GM23338 (cell line): ENCODE measurements around the gene CROCC2. TPM values are rescaled to one million over a fixed set of nuclear protein-coding genes. Genes with fewer than 3 reads are reported as not detected.

Experiments used
- ATAC-seq: fragments of 200-7000 bp; cut with Tn5 transposase; 3 replicates; pipeline ENCODE4 v1.9.1; 2020
- DNase-seq: peaks from one replicate; pipeline ENCODE4 v3.0.0-alpha.2; 2015; ENCODE audit warnings: low spot score
- H2AFZ ChIP-seq: fragments of 200-600 bp; sonication (generic); 2 replicates; pipeline ENCODE4 v1.8.0; 2016; ENCODE audit warnings: antibody characterized with exemption, mild to moderate bottlenecking, moderate library complexity
- H3F3A ChIP-seq: fragments of 200-600 bp; sonication (generic); replicated peaks from 2 replicates; pipeline ENCODE4 v1.8.0; 2017; ENCODE audit warnings: antibody characterized with exemption, mixed run types, low read depth
- H3K27ac ChIP-seq: fragments of 200-600 bp; sonication (generic); 2 replicates; pipeline ENCODE4 v1.6.1; 2016; ENCODE audit warnings: low read depth
- H3K27me3 ChIP-seq: fragments of 200-600 bp; sonication (generic); 2 replicates; pipeline ENCODE4 v1.8.0; 2016; ENCODE audit warnings: mild to moderate bottlenecking, mixed run types, moderate library complexity; ENCODE audit not compliant: insufficient read depth
- H3K36me3 ChIP-seq: fragments of 200-600 bp; sonication (generic); 2 replicates; pipeline ENCODE4 v1.8.0; 2016; ENCODE audit warnings: mild to moderate bottlenecking; ENCODE audit not compliant: insufficient read depth
- H3K4me1 ChIP-seq: fragments of 200-600 bp; sonication (generic); 2 replicates; pipeline ENCODE4 v1.8.0; 2016; ENCODE audit warnings: mild to moderate bottlenecking, moderate library complexity; ENCODE audit not compliant: insufficient read depth
- H3K4me2 ChIP-seq: fragments of 200-600 bp; sonication (generic); 2 replicates; pipeline ENCODE4 v1.7.1; 2017; ENCODE audit warnings: mixed run types
- H3K4me3 ChIP-seq: fragments of 200-600 bp; sonication (generic); 2 replicates; pipeline ENCODE4 v1.6.1; 2016; ENCODE audit warnings: mixed run types
- H3K79me2 ChIP-seq: fragments of 200-600 bp; sonication (generic); replicated peaks from 2 replicates; pipeline ENCODE4 v1.8.0; 2017; ENCODE audit warnings: mild to moderate bottlenecking; ENCODE audit not compliant: insufficient read depth
- H3K9me2 ChIP-seq: fragments of 200-600 bp; sonication (generic); 2 replicates; pipeline ENCODE4 v1.8.0; 2017; ENCODE audit not compliant: insufficient read depth
- H4K20me1 ChIP-seq: fragments of 200-600 bp; sonication (generic); replicated peaks from 2 replicates; pipeline ENCODE4 v1.8.0; 2017; ENCODE audit warnings: mild to moderate bottlenecking; ENCODE audit not compliant: insufficient read depth
- H3K27ac Mint-ChIP-seq: 2 replicates; pipeline ENCODE4 v1.8.0; 2020; ENCODE audit warnings: inconsistent platforms, mild to moderate bottlenecking, moderate library complexity, mixed read lengths
- H3K27me3 Mint-ChIP-seq: 3 replicates; pipeline ENCODE4 v1.8.0; 2022; ENCODE audit warnings: low read depth, mild to moderate bottlenecking, moderate library complexity, mixed read lengths, inconsistent platforms; ENCODE audit not compliant: insufficient read depth, poor library complexity
- H3K36me3 Mint-ChIP-seq: 3 replicates; pipeline ENCODE4 v1.8.0; 2021; ENCODE audit warnings: low read depth, mild to moderate bottlenecking, inconsistent platforms, moderate library complexity, mixed read lengths
- H3K4me1 Mint-ChIP-seq: 3 replicates; pipeline ENCODE4 v1.8.0; 2020; ENCODE audit warnings: mild to moderate bottlenecking, inconsistent platforms, mixed read lengths
- H3K4me3 Mint-ChIP-seq: 3 replicates; pipeline ENCODE4 v1.8.0; 2021; ENCODE audit warnings: moderate library complexity, mild to moderate bottlenecking, inconsistent platforms, mixed read lengths
- H3K9me3 Mint-ChIP-seq: 3 replicates; pipeline ENCODE4 v1.8.0; 2020; ENCODE audit warnings: moderate library complexity, mild to moderate bottlenecking, inconsistent platforms, mixed read lengths
- CREB1 ChIP-seq: fragments of 250-450 bp; sonication (Bioruptor Pico); IDR thresholded peaks from 2 replicates; pipeline ENCODE4 v1.5.0; 2020; ENCODE audit warnings: low read depth, mild to moderate bottlenecking, moderate library complexity
- CTCF ChIP-seq, 2 experiments: fragments of 200-600 bp in 1 of 2; sonication (generic) in 1 of 2; conservative IDR thresholded peaks; 2 replicates each; pipeline versions ENCODE4 v1.5.1 to v1.6.1; 2016 to 2017; ENCODE audit warnings: antibody characterized with exemption in 2 of 2, low read depth in 2 of 2, mild to moderate bottlenecking in 2 of 2, moderate library complexity in 1 of 2
- EZH2 ChIP-seq: fragments of 200-600 bp; sonication (generic); IDR thresholded peaks from one replicate; pipeline ENCODE4 v1.8.0; 2017; ENCODE audit warnings: antibody characterized with exemption, mild to moderate bottlenecking, low read depth; ENCODE audit not compliant: unreplicated experiment
- EZH2phosphoT487 ChIP-seq: fragments of 200-600 bp; sonication (generic); IDR thresholded peaks from one replicate; pipeline ENCODE4 v1.8.1; 2018; ENCODE audit warnings: antibody characterized with exemption; ENCODE audit not compliant: unreplicated experiment
- JUNB ChIP-seq: IDR thresholded peaks from one replicate; pipeline ENCODE4 v1.6.1; 2016; ENCODE audit warnings: antibody characterized with exemption; ENCODE audit not compliant: unreplicated experiment
- POLR2AphosphoS5 ChIP-seq: IDR thresholded peaks from 2 replicates; pipeline ENCODE4 v1.6.1; 2016; ENCODE audit warnings: antibody characterized with exemption, low read depth
- STAT1 ChIP-seq: IDR thresholded peaks from one replicate; pipeline ENCODE4 v1.6.1; 2016; ENCODE audit warnings: antibody characterized with exemption; ENCODE audit not compliant: unreplicated experiment
- ZNF114 ChIP-seq: fragments of 250-450 bp; sonication (Bioruptor Pico); IDR thresholded peaks from 2 replicates; pipeline ENCODE4 v1.5.0; 2020; ENCODE audit warnings: mild to moderate bottlenecking, moderate library complexity
- ZNF331 ChIP-seq: fragments of 250-450 bp; sonication (Bioruptor Pico); IDR thresholded peaks from 2 replicates; pipeline ENCODE4 v1.5.0; 2020; ENCODE audit warnings: low read depth, mild to moderate bottlenecking, moderate library complexity
- ZNF462 ChIP-seq: fragments of 250-450 bp; sonication (Bioruptor Pico); IDR thresholded peaks from 2 replicates; pipeline ENCODE4 v1.5.0; 2020; ENCODE audit warnings: mild to moderate bottlenecking, moderate library complexity
- polyA plus RNA-seq: library from polyadenylated mRNA; unstranded; fragments of >200 nt; fragmentation: Nextera tagmentation; extraction: Ambion mirVana; gene quantifications from 2 replicates; pipeline ENCODE4 v1.2.1, GENCODE V29; 2016
- total RNA-seq: library from RNA; depleted of rRNA; stranded (reverse); fragments of >200 nt; shearing (Covaris generic); gene quantifications from 2 replicates; pipeline ENCODE4 v1.2.3, GENCODE V29; 2014

CROCC2 gene
- total and polyA plus RNA-seq, 2 experiments from 2014 or later: not detected

- Mint-ChIP-seq H3K9me3 (no peaks in the 10 kb centered on the region), H3K4me1 (peaks cover 3% of the 10 kb centered on the region; the same call in 1 of the 3 replicates), H3K27ac (no peak overlapping the region), H3K27me3 (peaks cover 5% of the 10 kb centered on the region), H3K4me3 (no peak overlapping the region), H3K36me3 (no peaks in the 10 kb centered on the region)
- Histone ChIP-seq H3K79me2 (no peaks in the 10 kb centered on the region), H3K4me3 (no peak overlapping the region), H2AFZ (no peak overlapping the region), H3K4me2 (no peak overlapping the region), H4K20me1 (no peaks in the 10 kb centered on the region), H3F3A (no peaks in the 10 kb centered on the region), H3K9me2 (no peaks in the 10 kb centered on the region), H3K4me1 (no peaks in the 10 kb centered on the region), H3K27ac (no peak overlapping the region), H3K36me3 (no peaks in the 10 kb centered on the region), H3K27me3 (no peaks in the 10 kb centered on the region)
- no peak for TF ChIP-seq CREB1 (CRISPR knock-in tag)
- no peak for TF ChIP-seq STAT1
- TF ChIP-seq POLR2AphosphoS5: no peak
- TF ChIP-seq ZNF331 (CRISPR knock-in tag): no peak
- TF ChIP-seq CTCF (conservative IDR thresholded peaks at IDR 0.05; ENCODE audit: low read depth in 2 of 2): no peak
- TF ChIP-seq EZH2: no peak
- no peak for TF ChIP-seq JUNB
- TF ChIP-seq ZNF114 (CRISPR knock-in tag): no peak
- no peak for TF ChIP-seq ZNF462 (CRISPR knock-in tag)
- TF ChIP-seq EZH2phosphoT487: no peak
- DNase-seq (no peak), ATAC-seq (no peak)
Measured at GRCh38 chr2:240890691-240891090, 15.4 kb upstream of the CROCC2 start.
